ENCODE data around the gene FHIT.

The FHIT gene

DNA sequence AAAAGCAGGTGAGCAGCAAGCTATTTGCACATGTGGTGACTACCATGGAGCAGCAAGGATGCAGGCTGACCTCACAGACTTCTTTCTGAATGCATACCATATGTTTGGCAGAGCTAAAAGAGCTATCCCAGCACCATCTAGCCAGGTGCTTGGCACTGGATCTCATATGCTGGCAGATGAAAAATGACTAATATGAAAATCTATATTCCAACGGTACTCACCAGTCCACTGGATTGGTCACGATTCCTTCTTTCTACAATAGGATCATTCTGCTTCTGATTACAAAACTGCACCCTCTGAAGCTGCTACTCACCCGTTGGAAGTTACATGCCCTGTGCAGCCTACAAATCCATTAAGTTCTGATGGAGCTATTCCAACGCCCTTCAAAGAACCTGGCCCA, 1487.1 kb downstream of the FHIT start:
- Histone ChIP-seq H3K4me1 (ENCODE audit: control insufficient read depth in 1 of 2, insufficient read depth in 1 of 2, low read depth in 1 of 2, low read length in 1 of 2) (no peaks in the 10 kb centered on the region), H3K27ac (no peak overlapping the region), H3K36me3 (no peaks in the 10 kb centered on the region), H3K27me3 (no peaks in the 10 kb centered on the region), H3K4me3 (ENCODE audit: low read depth in 1 of 2, low read length in 1 of 2) (no peak overlapping the region), H3K9me3 (no peaks in the 10 kb centered on the region)
- TF ChIP-seq, protein P1, sequence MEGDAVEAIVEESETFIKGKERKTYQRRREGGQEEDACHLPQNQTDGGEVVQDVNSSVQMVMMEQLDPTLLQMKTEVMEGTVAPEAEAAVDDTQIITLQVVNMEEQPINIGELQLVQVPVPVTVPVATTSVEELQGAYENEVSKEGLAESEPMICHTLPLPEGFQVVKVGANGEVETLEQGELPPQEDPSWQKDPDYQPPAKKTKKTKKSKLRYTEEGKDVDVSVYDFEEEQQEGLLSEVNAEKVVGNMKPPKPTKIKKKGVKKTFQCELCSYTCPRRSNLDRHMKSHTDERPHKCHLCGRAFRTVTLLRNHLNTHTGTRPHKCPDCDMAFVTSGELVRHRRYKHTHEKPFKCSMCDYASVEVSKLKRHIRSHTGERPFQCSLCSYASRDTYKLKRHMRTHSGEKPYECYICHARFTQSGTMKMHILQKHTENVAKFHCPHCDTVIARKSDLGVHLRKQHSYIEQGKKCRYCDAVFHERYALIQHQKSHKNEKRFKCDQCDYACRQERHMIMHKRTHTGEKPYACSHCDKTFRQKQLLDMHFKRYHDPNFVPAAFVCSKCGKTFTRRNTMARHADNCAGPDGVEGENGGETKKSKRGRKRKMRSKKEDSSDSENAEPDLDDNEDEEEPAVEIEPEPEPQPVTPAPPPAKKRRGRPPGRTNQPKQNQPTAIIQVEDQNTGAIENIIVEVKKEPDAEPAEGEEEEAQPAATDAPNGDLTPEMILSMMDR (IDR thresholded peaks at IDR 0.05): no peak

DNA sequence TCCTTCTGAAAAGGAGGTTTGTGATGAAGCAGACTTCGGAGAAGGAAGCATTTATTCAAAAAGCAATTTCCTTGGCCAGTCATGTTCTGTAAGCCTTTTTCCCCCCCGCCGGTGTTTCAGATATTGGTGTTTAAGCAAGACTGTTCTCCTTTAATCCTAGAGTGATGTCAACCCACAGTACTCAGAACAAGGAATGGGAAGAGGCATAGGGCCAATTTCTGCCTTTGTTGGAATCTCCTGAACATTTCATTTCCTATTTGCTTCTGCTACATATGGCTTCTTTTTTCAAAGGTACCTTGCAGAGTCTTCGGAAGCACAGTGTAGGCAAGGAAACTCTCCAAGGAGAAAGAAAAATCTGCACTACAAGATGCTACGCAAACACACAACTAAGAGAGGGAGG, 1488.3 kb downstream of the FHIT start:
- peaks cover 0 to 6% of the 10 kb centered on the region in 2 experiments for H3K4me1 ChIP-seq (ENCODE audit: control insufficient read depth in 1 of 2, insufficient read depth in 1 of 2, low read depth in 1 of 2, low read length in 1 of 2)
- H3K27ac ChIP-seq: no peak overlapping the region
- no peaks in the 10 kb centered on the region for H3K9me3 ChIP-seq
- TF ChIP-seq, protein P1 (IDR thresholded peaks at IDR 0.05): no peak
- H3K4me3 ChIP-seq (ENCODE audit: low read depth in 1 of 2, low read length in 1 of 2): no peak overlapping the region
- no peaks in the 10 kb centered on the region for H3K27me3 ChIP-seq
- H3K36me3 ChIP-seq: no peaks in the 10 kb centered on the region

DNA sequence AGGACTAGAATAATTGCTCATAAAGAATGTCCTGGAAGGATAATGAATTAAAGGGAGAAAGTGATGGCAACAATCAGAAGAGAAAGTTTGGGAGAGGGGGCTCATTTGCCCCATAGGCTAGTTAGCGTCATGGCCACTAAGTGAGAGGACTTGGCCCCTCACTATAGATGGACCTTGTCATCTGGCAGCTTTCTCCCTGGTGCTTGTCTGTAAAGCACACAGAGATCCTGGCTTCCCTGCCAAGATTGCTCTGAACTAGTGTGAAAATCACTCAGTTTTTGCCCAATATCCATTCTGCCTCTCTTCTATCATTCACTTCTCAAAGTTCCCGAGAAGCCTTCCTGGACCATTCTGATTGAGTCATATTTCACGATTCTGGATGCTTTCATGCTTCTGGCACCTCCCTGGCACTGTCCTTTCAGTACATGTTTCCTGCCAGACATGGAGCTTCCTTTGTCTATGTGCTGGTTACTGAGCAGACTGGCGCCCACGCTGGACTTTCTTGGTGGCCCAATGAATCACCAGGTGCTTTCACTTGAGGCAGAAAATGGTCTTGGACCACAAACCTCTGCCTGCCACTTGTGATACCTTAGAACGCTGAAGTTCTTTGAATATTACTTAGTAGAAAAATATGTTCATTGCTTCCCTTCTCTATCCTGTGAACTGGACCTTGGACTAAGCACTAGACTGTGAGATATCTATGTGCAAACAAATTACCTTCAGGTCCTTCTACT, 1491.8 kb downstream of the FHIT start:
- Histone ChIP-seq H3K4me1 (ENCODE audit: control insufficient read depth in 1 of 2, insufficient read depth in 1 of 2, low read depth in 1 of 2, low read length in 1 of 2) (peaks cover 16% of the 10 kb centered on the region in 2 experiments), H3K9me3 (no peaks in the 10 kb centered on the region), H3K27ac (no peak overlapping the region), H3K36me3 (no peaks in the 10 kb centered on the region), H3K4me3 (ENCODE audit: low read depth in 1 of 2, low read length in 1 of 2) (no peak overlapping the region), H3K27me3 (no peaks in the 10 kb centered on the region)
- TF ChIP-seq, protein P1 (IDR thresholded peaks at IDR 0.05): no peak

DNA sequence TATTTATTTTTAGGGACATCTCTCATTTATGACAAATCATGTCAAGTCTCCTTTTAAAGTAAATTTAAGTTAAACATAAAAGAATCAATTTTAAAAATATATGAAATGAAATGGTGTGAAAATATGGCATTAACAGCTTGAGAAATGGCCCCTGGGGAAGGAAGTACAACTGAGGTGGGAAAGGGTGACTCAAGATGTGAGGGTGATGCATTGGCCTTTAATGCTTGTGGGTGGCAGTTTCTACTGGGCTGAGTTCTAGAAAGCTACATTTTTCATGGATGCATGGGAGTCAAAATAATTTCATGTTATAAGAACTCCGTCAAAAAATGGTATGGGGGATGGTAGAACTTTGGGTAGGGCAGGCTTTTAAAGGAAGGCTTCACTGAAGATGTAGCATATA, 1492.6 kb downstream of the FHIT start:
- peaks cover 22 to 24% of the 10 kb centered on the region in 2 experiments for H3K4me1 ChIP-seq (ENCODE audit: control insufficient read depth in 1 of 2, insufficient read depth in 1 of 2, low read depth in 1 of 2, low read length in 1 of 2)
- H3K9me3 ChIP-seq: no peaks in the 10 kb centered on the region
- no peaks in the 10 kb centered on the region for H3K36me3 ChIP-seq
- TF ChIP-seq, protein P1 (IDR thresholded peaks at IDR 0.05): no peak
- no peak overlapping the region for H3K27ac ChIP-seq
- H3K27me3 ChIP-seq: no peaks in the 10 kb centered on the region
- no peak overlapping the region for H3K4me3 ChIP-seq (ENCODE audit: low read depth in 1 of 2, low read length in 1 of 2)

DNA sequence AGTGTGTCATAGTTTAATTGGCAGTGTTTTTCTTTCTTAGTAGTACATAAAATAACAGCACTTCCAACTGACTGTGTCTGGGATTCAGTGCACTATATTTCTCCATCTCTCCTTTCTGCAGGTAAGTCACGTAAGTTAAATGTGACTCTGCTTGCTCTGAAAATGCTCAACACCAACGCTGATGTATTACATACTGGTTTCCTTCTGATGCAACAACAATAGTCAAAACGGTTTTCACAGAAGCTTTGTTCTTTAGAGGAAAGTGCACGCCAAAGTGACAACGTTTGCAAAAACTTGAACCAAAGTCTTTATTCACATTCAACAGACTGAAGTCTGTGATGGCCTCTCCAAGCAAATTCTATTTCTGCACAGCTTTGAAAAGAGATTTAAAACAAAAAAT, 1494.3 kb downstream of the FHIT start:
- TF ChIP-seq, protein P1 (IDR thresholded peaks at IDR 0.05): no peak
- H3K36me3 ChIP-seq: no peaks in the 10 kb centered on the region
- H3K4me3 ChIP-seq (ENCODE audit: low read depth in 1 of 2, low read length in 1 of 2): no peak overlapping the region
- H3K4me1 ChIP-seq (ENCODE audit: control insufficient read depth in 1 of 2, insufficient read depth in 1 of 2, low read depth in 1 of 2, low read length in 1 of 2): peaks cover 23 to 27% of the 10 kb centered on the region in 2 experiments
- no peak overlapping the region for H3K27ac ChIP-seq
- H3K27me3 ChIP-seq: no peaks in the 10 kb centered on the region
- no peaks in the 10 kb centered on the region for H3K9me3 ChIP-seq

All from neutrophil (primary cell).